Measurements from ENCODE around the gene SUN3.

DNA sequence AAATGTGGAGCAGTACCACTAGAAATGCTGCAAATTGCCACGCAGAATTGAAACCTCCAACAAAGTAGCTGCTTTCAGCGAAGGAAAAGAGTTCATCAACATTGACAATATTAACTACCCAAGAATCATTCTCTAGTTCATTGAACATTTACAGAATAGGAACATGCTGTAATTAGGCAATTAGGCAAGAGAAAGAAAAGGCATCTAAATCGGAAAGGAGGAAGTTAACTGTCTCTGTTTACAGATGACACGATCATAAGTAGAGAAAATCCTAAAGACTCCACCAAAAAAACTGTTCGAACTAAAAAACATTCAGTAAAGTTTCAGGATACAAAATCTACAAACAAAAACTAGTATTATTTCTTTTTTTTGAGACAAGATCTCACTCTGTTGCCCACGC lies 71.8 kb downstream of the SUN3 start:
- no peak for TF ChIP-seq YY1 (IDR thresholded peaks at IDR 0.05; ENCODE audit: low read depth, low read length)
- no peak for TF ChIP-seq EP300 (IDR thresholded peaks at IDR 0.05; ENCODE audit: borderline replicate concordance in 1 of 2, low read depth in 2 of 2, low read length in 2 of 2)
- no peak for TF ChIP-seq SUZ12 (IDR thresholded peaks at IDR 0.05; ENCODE audit: low read length)
- TF ChIP-seq, protein P1, sequence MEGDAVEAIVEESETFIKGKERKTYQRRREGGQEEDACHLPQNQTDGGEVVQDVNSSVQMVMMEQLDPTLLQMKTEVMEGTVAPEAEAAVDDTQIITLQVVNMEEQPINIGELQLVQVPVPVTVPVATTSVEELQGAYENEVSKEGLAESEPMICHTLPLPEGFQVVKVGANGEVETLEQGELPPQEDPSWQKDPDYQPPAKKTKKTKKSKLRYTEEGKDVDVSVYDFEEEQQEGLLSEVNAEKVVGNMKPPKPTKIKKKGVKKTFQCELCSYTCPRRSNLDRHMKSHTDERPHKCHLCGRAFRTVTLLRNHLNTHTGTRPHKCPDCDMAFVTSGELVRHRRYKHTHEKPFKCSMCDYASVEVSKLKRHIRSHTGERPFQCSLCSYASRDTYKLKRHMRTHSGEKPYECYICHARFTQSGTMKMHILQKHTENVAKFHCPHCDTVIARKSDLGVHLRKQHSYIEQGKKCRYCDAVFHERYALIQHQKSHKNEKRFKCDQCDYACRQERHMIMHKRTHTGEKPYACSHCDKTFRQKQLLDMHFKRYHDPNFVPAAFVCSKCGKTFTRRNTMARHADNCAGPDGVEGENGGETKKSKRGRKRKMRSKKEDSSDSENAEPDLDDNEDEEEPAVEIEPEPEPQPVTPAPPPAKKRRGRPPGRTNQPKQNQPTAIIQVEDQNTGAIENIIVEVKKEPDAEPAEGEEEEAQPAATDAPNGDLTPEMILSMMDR (IDR thresholded peaks at IDR 0.05; ENCODE audit: control extremely low read depth in 1 of 3, insufficient read depth in 1 of 3, low read depth in 1 of 3, low read length in 3 of 3), result no peak
- TF ChIP-seq, protein P2, sequence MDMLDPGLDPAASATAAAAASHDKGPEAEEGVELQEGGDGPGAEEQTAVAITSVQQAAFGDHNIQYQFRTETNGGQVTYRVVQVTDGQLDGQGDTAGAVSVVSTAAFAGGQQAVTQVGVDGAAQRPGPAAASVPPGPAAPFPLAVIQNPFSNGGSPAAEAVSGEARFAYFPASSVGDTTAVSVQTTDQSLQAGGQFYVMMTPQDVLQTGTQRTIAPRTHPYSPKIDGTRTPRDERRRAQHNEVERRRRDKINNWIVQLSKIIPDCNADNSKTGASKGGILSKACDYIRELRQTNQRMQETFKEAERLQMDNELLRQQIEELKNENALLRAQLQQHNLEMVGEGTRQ (IDR thresholded peaks at IDR 0.05; ENCODE audit: low read length), result no peak
- TF ChIP-seq POLR2A (IDR thresholded peaks at IDR 0.05; ENCODE audit: control extremely low read depth in 1 of 2, low read depth in 2 of 2, low read length in 2 of 2), result no peak

Measured in H1 (cell line).